Measurements from ENCODE around the gene SIT1. TPM values are rescaled to one million over a fixed set of nuclear protein-coding genes. Genes with fewer than 3 reads are reported as not detected.

Gene SIT1
- total RNA-seq, 3 donors from 2014 or later (not counting 1 experiment from before 2014, with no cell fraction given) = 1.2 to 1.4 TPM; not detected in 1

DNA sequence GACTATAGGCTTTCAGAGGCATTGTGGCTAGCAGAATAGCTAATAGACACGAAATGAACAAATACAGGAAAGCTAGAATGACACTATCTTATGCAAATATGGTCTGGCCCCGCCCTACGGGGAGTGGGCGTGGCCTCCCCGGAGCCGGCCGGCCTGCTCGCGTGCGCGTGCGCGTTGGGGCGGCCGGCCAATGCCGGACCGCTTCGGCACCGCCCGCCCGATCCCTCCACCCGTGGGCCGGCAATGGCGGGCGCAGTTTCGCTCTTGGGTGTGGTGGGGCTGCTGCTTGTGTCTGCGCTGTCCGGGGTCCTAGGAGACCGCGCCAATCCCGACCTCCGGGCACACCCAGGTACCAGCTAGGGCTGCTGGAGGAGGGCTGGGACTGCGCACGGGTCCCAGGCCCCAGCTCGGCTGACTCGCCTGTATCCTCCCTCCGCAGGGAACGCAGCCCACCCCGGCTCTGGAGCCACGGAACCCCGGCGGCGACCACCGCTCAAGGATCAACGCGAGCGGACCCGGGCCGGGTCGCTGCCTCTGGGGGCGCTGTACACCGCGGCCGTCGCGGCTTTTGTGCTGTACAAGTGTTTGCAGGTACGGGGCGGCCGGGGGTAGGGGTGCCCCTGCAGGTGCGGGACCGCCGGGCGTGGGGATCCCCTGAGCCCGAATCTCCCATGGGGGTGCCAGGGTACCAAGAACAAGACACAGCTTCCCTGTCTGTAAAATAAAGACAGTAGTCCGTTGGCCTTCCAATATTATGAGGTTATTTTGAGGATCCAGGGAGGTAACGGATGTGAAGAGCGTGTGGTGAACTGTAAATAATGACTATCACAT, 7.6 kb upstream of the SIT1 start, which contains the start of gene CCDC107:
TSS of gene CCDC107 (plus strand) at position 156 of the 831 bp plus-strand sequence. CDS start at position 244, 88 bp downstream.
- intact Hi-C loops (cut with micrococcal nuclease) = loop anchor here (1.0 to 2.0 kb wide), 5 partner anchors 38 to 157 kb away; partner anchors contain the start of genes CREB3, HINT2 and TLN1
- TF ChIP-seq, protein P1, sequence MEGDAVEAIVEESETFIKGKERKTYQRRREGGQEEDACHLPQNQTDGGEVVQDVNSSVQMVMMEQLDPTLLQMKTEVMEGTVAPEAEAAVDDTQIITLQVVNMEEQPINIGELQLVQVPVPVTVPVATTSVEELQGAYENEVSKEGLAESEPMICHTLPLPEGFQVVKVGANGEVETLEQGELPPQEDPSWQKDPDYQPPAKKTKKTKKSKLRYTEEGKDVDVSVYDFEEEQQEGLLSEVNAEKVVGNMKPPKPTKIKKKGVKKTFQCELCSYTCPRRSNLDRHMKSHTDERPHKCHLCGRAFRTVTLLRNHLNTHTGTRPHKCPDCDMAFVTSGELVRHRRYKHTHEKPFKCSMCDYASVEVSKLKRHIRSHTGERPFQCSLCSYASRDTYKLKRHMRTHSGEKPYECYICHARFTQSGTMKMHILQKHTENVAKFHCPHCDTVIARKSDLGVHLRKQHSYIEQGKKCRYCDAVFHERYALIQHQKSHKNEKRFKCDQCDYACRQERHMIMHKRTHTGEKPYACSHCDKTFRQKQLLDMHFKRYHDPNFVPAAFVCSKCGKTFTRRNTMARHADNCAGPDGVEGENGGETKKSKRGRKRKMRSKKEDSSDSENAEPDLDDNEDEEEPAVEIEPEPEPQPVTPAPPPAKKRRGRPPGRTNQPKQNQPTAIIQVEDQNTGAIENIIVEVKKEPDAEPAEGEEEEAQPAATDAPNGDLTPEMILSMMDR (IDR thresholded peaks at IDR 0.05) = peak; percentile 92
- Histone ChIP-seq H3K27me3 (ENCODE audit: control insufficient read depth, insufficient read depth, low read length) (no peaks in the 10 kb centered on the region), H3K4me3 (ENCODE audit: low read length) (peak within 1 kb of the TSS; percentile 82), H3K27ac (ENCODE audit: low read length) (peak within 1 kb of the TSS; percentile 99), H3K36me3 (ENCODE audit: control insufficient read depth, insufficient read depth, low read length) (peaks cover 13% of the 10 kb centered on the region), H3K9me3 (ENCODE audit: control insufficient read depth, insufficient read depth, low read length) (no peaks in the 10 kb centered on the region), H3K4me1 (ENCODE audit: control insufficient read depth, insufficient read depth, low read length) (peaks cover 71% of the 10 kb centered on the region)
- peak within 1 kb of the TSS; percentile 95 to 100 for H3K27ac Mint-ChIP-seq
- WGBS (ENCODE audit: insufficient coverage) = 0% methylated on average over 65 of the region's 67 CpGs
- H3K36me3 Mint-ChIP-seq = peaks cover 6% of the 10 kb centered on the region
- peaks cover 62 to 74% of the 10 kb centered on the region in 2 donors for H3K4me1 Mint-ChIP-seq
- no peaks in the 10 kb centered on the region for H3K9me3 Mint-ChIP-seq
- peaks cover 3 to 8% of the 10 kb centered on the region in 2 donors for H3K27me3 Mint-ChIP-seq (ENCODE audit: low read depth in 2 of 2)
- ATAC-seq (peak; percentile 78 to 92 (median 80)), DNase-seq (peak; percentile 88 to 92)
- H3K4me3 Mint-ChIP-seq = peak within 1 kb of the TSS; percentile 97

DNA sequence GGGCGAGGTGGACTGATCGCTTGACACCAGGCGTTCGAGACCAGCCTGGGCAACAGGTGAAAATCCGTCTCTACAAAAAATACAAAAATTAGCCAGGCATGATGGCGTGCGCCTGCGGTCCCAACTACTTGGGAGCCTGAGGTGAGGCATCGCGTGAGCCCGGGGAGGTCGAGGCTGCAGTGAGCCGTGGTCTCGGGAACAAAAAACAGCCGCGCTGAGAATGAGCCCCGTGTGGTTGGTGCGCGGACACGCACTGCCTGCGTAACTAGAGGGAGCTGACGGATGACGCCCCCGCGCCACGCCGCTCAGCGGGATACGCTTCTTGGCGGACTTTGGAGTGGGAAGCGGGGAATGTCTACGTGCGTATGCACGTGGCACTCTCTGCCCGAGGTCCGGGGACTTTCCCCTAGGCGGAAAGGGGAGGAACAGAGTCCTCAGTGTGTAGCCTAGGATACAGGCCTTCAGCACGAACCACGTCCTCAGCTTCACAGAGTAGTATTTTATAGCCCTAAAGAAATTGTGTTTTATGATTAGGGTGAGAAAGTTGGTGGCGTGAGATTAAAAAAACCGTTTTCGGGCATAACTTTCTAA, 6.9 kb upstream of the SIT1 start, which contains the start of gene RMRP:
TSS of gene RMRP (minus strand) at position 474 of the 591 bp plus-strand sequence.
- peaks cover 3 to 8% of the 10 kb centered on the region in 2 donors for H3K27me3 Mint-ChIP-seq (ENCODE audit: low read depth in 2 of 2)
- intact Hi-C loops (cut with micrococcal nuclease) = loop anchor here (1.0 to 2.0 kb wide), 6 partner anchors 10 to 158 kb away; partner anchors contain the start of genes CREB3, HINT2 and TLN1
- no peaks in the 10 kb centered on the region for H3K9me3 Mint-ChIP-seq
- TF ChIP-seq, protein P1 (IDR thresholded peaks at IDR 0.05) = no peak
- Histone ChIP-seq H3K4me1 (ENCODE audit: control insufficient read depth, insufficient read depth, low read length) (peaks cover 64% of the 10 kb centered on the region), H3K4me3 (ENCODE audit: low read length) (peak within 1 kb of the TSS; percentile 82), H3K27me3 (ENCODE audit: control insufficient read depth, insufficient read depth, low read length) (no peaks in the 10 kb centered on the region), H3K27ac (ENCODE audit: low read length) (peak within 1 kb of the TSS; percentile 99), H3K36me3 (ENCODE audit: control insufficient read depth, insufficient read depth, low read length) (peaks cover 13% of the 10 kb centered on the region), H3K9me3 (ENCODE audit: control insufficient read depth, insufficient read depth, low read length) (no peaks in the 10 kb centered on the region)
- WGBS (ENCODE audit: insufficient coverage) = 1% methylated on average over 42 of the region's 42 CpGs
- H3K36me3 Mint-ChIP-seq = peaks cover 6% of the 10 kb centered on the region
- peak within 1 kb of the TSS; percentile 95 to 100 for H3K27ac Mint-ChIP-seq
- H3K4me1 Mint-ChIP-seq = peaks cover 55 to 67% of the 10 kb centered on the region in 2 donors
- peak; percentile 80 to 90 (median 83) for ATAC-seq
- H3K4me3 Mint-ChIP-seq = peak within 1 kb of the TSS; percentile 97
- peak; percentile 74 to 96 for DNase-seq

DNA sequence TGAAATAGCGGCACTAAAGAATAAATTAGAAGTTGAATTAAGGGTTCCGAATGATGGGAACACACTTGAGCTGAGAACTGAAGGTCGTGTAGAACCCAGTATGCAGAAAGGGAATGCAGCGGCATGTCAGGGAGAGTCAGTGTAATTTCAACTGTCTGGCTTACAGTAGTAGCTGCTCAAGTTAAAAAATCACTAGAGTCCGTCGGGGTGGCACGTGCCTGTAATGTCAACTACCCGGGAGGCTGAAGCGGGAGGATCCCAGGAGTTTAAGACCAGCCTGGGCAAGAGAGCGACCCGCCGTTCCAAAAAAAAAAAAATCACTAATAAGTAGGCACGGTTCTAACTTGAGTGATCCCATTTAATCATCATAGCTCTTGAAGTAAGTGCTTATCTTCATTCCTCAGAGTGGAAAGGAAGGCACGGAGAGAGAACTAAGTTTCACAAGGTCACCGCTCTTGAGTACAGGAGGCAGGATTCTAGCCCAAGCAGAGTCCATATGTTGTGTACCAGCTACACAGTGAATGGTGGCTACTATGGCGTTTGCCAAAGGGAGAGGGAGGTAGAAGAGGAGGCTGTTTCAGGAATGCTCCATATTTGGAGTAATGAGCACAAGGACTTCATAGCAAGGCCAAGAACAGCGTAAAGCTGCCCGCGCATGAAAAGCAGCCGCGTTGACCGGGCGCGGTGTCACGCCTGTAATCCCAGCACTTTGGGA, 6.3 kb upstream of the SIT1 start:
- Mint-ChIP-seq H3K4me1 (peaks cover 49 to 60% of the 10 kb centered on the region in 2 donors), H3K4me3 (peak overlapping the region; percentile 97), H3K36me3 (peaks cover 6% of the 10 kb centered on the region), H3K9me3 (no peaks in the 10 kb centered on the region), H3K27me3 (ENCODE audit: low read depth in 2 of 2) (peaks cover 3 to 8% of the 10 kb centered on the region in 2 donors), H3K27ac (peak overlapping the region; percentile 95 to 100)
- Histone ChIP-seq H3K9me3 (ENCODE audit: control insufficient read depth, insufficient read depth, low read length) (no peaks in the 10 kb centered on the region), H3K36me3 (ENCODE audit: control insufficient read depth, insufficient read depth, low read length) (peaks cover 13% of the 10 kb centered on the region), H3K27ac (ENCODE audit: low read length) (peak overlapping the region; percentile 99), H3K4me3 (ENCODE audit: low read length) (peak overlapping the region; percentile 82), H3K4me1 (ENCODE audit: control insufficient read depth, insufficient read depth, low read length) (peaks cover 57% of the 10 kb centered on the region), H3K27me3 (ENCODE audit: control insufficient read depth, insufficient read depth, low read length) (no peaks in the 10 kb centered on the region)
- 45% methylated on average over 22 of the region's 25 CpGs for whole genome bisulfite sequencing (ENCODE audit: insufficient coverage)
- DNase-seq (peak in 1 of 2 donors; percentile 46), ATAC-seq (no peak)
- TF ChIP-seq, protein P1 (IDR thresholded peaks at IDR 0.05) = no peak
- intact Hi-C loops (cut with micrococcal nuclease) = loop anchor here (1.0 kb wide), 1 partner anchor 10 kb away; no protein-coding TSS in a partner anchor

Data from natural killer cell (primary cell).